Tibial artery (tissue), 4 donors: ENCODE measurements around the gene CELSR1.

ENCODE experiments used
- DNase-seq, 2 donors: peaks; one replicate each; pipeline ENCODE4 v3.0.0-alpha.2; 2019
- H3K27ac ChIP-seq, 2 donors: fragments of 200-600 bp; sonication (generic) in 1 of 2; 1 replicate in 1 of 2; 2 replicates in 1 of 2; pipeline ENCODE4 v1.5.1; 2018 to 2019; ENCODE audit warnings: mild to moderate bottlenecking in 1 of 2
- H3K27me3 ChIP-seq, 2 donors: fragments of 200-600 bp; sonication (generic) in 1 of 2; one replicate each; pipeline versions ENCODE4 v1.5.1 to v1.6.0; 2016 to 2019
- H3K36me3 ChIP-seq, 3 donors: fragments of 200-600 bp; sonication (generic) in 2 of 3; one replicate each; pipeline ENCODE4 v1.5.1; 2016 to 2019; ENCODE audit warnings: mild to moderate bottlenecking in 2 of 3
- H3K4me1 ChIP-seq, 4 donors: fragments of 200-600 bp; sonication (generic) in 2 of 4; 1 replicate in 3 of 4; 2 replicates in 1 of 4; pipeline ENCODE4 v1.5.1; 2016 to 2019
- H3K4me3 ChIP-seq, 2 donors: fragments of 200-600 bp; sonication (generic) in 1 of 2; 1 replicate in 1 of 2; 2 replicates in 1 of 2; pipeline ENCODE4 v1.5.1; 2018 to 2019; ENCODE audit warnings: mild to moderate bottlenecking in 2 of 2
- H3K9me3 ChIP-seq, 3 donors: fragments of 200-600 bp; sonication (generic) in 1 of 3; one replicate each; pipeline ENCODE4 v1.5.1; 2016 to 2019
- CTCF ChIP-seq, 2 experiments: fragments of 200-600 bp in 1 of 2; fragments of 450-650 bp in 1 of 2; IDR thresholded peaks; one replicate each; pipeline ENCODE4 v1.5.1; 2017 to 2019; ENCODE audit warnings: antibody characterized with exemption in 2 of 2, mild to moderate bottlenecking in 1 of 2, moderate library complexity in 1 of 2
- intact Hi-C: fragments of 100-400 bp; cut with DNase I; formaldehyde crosslinking; loops from one replicate; pipeline ENCODE4 v1.15.0; 2023; ENCODE audit warnings: low total_unique reads

CELSR1 gene

DNA sequence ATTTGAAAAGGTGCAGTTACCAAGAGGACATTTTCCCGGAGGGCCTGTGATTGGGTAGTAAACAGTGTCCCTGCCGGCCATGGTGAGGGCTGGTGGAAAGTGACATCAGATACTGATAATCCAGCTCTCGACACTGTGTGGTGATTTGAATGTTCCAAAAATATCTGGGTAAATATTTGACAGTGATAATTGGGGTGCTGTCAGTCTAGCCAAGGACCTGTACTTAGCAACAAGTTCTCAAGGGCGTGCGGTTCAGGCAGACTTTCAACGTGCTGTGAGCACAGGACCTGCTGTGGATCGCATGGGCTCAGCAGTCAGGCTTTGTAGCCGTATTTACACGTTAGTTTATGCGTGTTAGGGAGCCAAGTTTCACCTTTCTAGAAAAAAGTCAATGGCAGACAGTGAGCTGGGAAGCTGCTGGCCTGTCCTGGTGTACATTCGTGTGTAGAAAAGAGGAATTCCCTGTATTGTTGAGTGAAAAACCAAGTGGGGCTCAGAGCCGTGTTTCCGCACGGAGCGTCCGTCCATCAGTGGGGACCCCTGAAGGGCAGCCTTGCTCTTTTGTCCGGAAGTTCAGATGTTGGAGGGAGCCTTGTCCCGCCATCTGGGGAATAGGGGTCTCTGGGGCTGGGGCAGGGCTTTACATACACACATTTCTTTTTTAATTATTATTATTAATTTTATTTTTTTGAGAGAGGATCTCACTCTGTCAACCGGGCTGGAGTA lies 190.6 kb downstream of the CELSR1 start:
- TF ChIP-seq CTCF (IDR thresholded peaks at IDR 0.05) = no peak
- Histone ChIP-seq H3K27me3 (no peaks in the 10 kb centered on the region), H3K4me3 (no peak overlapping the region), H3K9me3 (no peaks in the 10 kb centered on the region), H3K36me3 (peaks cover 77 to 100% (median 83%) of the 10 kb centered on the region in 3 donors), H3K27ac (no peak overlapping the region), H3K4me1 (no peaks in the 10 kb centered on the region)
- no peak for DNase-seq
- intact Hi-C loops = no loop called here

GRCh38 chr22:46340676-46341075 lies 196.7 kb downstream of the CELSR1 start:
- Histone ChIP-seq H3K27me3 (no peaks in the 10 kb centered on the region), H3K36me3 (peaks cover 46 to 82% (median 53%) of the 10 kb centered on the region in 3 donors), H3K4me1 (peaks cover 0 to 17% (median 9%) of the 10 kb centered on the region in 4 donors), H3K9me3 (no peaks in the 10 kb centered on the region), H3K27ac (no peak overlapping the region), H3K4me3 (no peak overlapping the region)
- no peak for TF ChIP-seq CTCF (IDR thresholded peaks at IDR 0.05)
- intact Hi-C loops = no loop called here
- no peak for DNase-seq

DNA sequence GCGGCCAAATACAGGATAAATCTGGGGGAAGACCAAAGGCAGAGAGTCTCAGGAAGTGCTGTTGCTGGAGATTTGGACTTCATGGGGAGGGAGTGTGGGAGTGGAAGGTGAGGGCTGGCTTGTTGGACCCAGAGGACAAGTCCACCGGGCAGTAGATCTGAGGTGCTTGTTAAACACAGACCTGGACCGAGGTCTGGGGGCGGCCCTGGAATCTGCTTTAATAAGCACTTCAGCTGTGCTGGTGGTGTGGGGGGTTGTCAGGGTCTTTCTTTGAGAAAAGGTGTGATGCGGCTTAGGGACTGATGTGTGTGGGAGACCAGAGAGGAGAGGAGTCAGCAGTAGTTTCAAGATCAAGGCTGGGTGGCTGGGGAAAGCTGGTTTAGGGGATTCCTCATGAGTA lies 197.5 kb downstream of the CELSR1 start:
- Histone ChIP-seq H3K4me1 (peaks cover 0 to 21% (median 10%) of the 10 kb centered on the region in 4 donors), H3K4me3 (no peak overlapping the region), H3K9me3 (no peaks in the 10 kb centered on the region), H3K27ac (no peak overlapping the region), H3K36me3 (peaks cover 43 to 75% (median 48%) of the 10 kb centered on the region in 3 donors), H3K27me3 (no peaks in the 10 kb centered on the region)
- intact Hi-C loops = no loop called here
- no peak for TF ChIP-seq CTCF (IDR thresholded peaks at IDR 0.05)
- no peak for DNase-seq

GRCh38 chr22:46338636-46339035 lies 198.8 kb downstream of the CELSR1 start:
- Histone ChIP-seq H3K36me3 (peaks cover 33 to 62% (median 40%) of the 10 kb centered on the region in 3 donors), H3K27me3 (no peaks in the 10 kb centered on the region), H3K4me1 (peaks cover 0 to 23% (median 13%) of the 10 kb centered on the region in 4 donors), H3K4me3 (no peak overlapping the region), H3K27ac (no peak overlapping the region), H3K9me3 (no peaks in the 10 kb centered on the region)
- TF ChIP-seq CTCF (IDR thresholded peaks at IDR 0.05) = no peak
- intact Hi-C loops = no loop called here
- no peak for DNase-seq

GRCh38 chr22:46337870-46338269 lies 199.6 kb downstream of the CELSR1 start:
- Histone ChIP-seq H3K27ac (no peak overlapping the region), H3K4me3 (no peak overlapping the region), H3K4me1 (peaks cover 0 to 23% (median 13%) of the 10 kb centered on the region in 4 donors), H3K36me3 (peaks cover 27 to 54% (median 38%) of the 10 kb centered on the region in 3 donors), H3K9me3 (no peaks in the 10 kb centered on the region), H3K27me3 (no peaks in the 10 kb centered on the region)
- no peak for DNase-seq
- intact Hi-C loops = no loop called here
- TF ChIP-seq CTCF (IDR thresholded peaks at IDR 0.05) = no peak
